Activated CD4-positive, alpha-beta T cell treated with anti-CD3 and anti-CD28 coated beads for 24 hours (primary cell): ENCODE data around the gene FAM193A.
"Not testable (repeated sequence)": the region's sequence is repeated elsewhere in the genome, so short reads cannot be mapped to it uniquely, and the experiment has no call there.

Experiments used
- DNase-seq, 2 donors: peaks; one replicate each; pipeline ENCODE4 v3.0.0-alpha.2; 2020; ENCODE audit warnings: low read depth in 2 of 2

FAM193A gene

DNA sequence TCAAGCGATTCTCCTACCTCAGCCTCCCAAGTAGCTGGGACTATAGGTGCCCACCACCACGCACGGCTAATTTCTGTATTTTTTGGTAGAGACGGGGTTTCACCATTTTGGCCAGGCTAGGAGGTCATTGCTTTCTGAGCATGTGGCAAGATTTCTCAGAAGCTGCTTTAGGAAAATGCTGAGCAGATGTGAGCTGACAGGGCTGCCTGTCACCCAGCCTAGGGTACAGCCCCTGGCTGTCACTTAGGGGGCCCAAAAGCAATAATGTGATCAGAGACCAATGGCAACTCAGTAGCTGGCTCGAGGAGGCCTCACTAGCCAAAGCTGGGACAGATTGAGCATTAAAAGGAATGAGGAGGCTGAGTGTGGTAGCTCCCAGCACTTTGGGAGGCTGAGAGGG lies 154.9 kb downstream of the FAM193A start:
- DNase-seq, result no peak

DNA sequence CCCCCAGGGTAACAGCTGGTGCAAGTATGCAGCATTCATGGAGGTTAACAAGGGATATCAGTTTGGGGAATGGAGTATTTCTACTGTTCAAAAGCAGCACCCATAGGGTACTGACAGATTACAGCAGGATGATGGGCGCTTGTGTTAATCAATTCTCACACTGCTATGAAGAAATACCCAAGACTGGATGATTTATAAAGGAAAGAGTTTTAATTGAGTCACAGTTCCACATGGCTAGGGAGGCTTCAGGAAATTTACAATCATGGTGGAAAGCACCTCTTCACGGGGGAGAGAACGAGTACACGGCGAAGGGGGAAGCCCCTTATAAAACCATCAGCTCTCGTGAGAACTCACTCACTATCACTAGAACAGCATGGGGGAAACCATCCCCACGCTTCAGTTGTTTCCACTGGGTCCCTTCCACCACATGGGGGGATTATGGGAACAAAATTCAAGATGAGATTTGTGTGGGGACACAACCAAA lies 155.5 kb downstream of the FAM193A start:
- peak in 1 of 2 donors; percentile 14 for DNase-seq

DNA sequence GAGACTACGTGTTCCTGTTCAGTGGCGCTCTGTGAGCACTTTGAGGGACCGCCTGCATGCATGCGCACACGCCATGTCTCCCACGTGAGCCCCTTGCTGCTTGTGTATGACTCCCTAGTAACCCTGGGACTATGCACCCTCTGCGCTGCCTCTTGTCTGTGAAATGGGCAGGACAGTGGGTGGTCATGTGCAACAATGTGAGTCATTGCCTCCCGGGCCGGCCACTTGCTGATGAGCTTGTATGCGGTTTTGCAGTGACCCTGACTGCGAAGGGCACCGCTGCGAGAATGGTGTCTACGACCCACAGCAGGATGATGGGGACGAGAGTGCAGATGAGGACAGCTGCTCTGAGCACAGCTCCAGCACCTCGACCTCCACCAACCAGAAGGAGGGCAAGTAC lies 158.2 kb downstream of the FAM193A start:
- no peak for DNase-seq

DNA sequence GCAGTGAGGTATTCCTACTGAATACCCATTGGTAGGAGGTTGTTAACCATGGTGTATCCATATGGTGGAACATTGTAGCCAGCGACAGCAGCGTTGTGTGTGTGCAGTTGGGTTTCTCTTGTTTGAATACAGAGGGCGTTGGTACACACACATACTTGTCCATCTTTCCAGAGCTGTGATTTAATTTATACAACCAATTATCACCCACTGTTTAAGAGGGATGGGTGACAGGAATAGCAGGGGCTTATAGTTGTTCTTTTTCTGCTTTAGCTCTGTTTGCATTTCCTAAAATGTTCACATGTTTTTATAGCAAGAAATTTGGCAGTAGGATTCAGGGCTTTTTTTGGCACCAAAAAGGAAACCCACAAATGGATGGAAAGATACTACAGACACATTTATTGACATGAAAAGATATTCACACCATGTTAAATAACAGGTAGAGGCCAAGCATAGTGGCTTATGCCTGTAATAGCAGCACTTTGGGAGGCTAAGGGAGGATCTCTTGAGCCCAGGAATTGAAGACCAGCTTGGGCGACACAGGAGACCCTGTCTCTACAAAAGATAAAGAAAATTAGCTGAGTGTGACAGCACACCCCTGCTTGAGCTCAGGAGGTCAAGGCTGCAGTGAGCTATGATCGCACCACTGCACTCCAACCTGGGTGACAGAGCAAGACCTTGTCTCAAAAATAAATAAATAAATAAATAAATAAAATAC lies 159.1 kb downstream of the FAM193A start:
- DNase-seq, result no peak

DNA sequence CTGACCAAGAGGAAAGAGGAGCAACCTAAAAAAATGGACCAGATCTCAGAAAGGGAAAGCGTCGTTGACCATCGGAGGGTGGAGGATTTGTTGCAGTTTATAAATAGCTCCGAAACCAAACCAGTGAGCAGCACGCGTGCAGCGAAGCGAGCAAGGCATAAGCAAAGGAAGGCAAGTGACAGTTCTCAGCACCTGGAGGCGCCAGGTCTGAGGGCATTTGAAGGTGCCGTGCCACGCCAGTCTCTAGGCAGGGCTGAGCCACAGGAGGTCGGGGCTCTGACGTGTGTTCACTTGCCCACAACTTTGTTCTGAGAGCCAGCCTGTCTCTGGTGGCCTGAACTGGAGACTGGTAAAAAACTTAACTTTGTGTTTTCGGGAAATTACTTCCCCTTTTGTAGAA lies 160.0 kb downstream of the FAM193A start:
- no peak for DNase-seq

DNA sequence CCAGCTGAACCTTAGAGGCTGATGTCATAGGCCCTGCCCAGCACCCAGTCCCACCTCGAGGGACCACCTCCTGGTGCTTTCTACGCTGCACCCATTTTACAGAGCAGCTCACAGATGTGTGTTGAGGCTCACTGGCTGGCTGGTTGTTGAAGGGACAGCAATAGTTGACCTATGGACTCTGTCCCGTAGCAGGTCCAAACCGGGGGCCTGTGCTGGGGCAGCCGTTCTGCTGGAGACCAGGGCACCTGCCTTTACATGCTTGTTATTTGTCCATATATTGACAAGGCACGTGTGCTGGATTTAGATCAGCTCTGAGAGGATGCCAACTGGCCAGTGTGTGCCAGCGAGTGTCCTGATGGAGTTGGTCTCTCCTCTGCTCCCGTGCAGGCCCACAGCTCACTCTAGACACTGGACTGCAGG lies 161.6 kb downstream of the FAM193A start:
- no peak for DNase-seq

DNA sequence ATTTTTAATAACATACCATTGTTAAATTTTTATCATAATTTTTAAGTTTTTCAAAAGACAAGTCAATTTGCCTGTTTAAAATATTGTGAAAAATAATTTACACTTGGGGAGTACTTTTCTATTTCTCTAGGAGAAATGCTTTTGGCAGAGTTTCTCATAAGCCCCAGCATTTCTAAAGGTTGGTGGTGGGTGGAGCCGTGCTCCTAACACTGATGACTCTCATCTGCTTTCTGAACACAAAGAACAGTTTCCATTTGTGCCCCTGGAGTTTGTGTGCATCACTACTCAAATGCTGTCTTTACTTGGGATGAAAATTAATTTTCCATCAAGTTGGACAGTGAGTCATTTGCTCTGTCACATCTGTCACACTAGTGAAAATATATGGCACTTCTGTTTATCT lies 162.1 kb downstream of the FAM193A start:
- DNase-seq, result no peak

DNA sequence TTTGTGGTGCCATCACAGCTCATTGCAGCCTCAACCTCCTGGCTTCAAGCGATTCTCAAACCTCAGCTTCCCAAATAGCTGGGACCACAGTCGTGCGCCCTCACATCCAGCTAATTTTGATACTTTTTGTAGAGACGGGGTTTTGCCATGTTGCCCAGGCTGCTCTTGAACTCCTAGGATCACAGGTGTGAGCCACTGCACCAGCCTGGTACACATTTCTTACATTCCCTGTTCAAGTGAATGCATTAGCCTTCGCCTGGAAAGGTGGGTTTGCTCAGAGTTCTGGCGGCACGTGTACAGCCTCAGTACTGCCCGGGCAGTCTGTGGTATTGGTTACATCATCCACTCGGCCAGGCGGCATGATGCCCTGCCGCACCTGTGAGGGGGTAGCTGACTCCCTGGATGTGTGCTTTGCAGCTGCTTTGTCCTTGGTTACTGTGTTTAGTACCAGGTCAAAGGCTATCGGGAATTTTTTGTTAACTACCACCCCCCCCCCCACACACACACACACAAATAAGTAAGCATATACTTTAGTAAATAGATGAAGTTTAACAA lies 162.6 kb downstream of the FAM193A start:
- DNase-seq, result no peak

DNA sequence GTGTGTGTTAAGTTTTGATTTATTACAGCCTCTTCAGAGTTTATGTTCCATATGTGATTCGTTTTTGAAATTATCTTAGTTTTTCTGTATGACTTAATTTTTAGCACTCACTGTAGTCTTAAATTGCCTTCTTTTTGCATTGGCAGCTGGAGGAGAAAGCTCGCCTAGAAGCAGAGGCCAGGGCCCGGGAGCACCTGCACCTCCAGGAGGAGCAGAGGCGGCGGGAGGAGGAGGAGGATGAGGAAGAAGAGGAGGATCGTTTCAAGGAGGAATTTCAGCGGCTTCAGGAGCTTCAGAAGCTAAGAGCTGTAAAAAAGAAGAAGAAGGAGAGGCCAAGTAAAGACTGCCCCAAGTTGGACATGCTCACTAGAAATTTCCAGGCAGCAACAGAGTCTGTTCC lies 163.1 kb downstream of the FAM193A start:
- DNase-seq, result no peak

DNA sequence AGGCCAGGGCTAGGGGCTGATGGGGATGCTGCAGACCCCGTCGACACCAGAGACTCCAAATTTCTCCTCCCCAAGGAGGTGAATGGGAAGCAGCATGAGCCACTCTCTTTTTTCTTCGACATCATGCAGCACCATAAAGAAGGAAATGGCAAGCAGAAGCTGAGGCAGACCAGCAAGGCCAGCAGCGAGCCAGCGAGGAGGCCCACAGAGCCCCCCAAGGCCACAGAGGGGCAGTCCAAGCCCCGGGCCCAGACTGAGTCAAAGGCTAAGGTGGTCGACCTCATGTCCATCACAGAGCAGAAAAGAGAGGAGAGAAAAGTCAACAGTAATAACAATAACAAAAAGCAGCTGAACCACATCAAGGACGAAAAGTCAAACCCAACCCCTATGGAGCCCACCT lies 163.6 kb downstream of the FAM193A start:
- DNase-seq, result no peak

DNA sequence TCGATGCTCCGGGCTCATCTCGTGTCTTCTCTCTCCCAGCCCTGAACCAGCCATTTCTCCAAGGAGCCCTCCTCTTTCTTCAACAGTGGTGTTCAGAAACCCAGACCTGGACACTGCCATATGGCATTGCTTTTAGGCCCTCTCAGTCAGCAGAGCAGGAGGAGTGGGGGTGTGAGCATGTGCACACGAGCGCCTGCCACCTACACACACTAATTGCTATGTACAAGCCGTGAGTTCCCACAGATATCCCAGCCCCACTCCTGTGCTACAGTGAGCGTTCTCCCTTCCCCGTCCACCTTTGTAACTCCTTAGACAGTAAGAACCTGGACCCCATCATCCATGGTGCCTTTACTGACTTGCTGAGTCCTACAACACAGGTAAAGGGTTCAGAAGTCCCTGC lies 165.9 kb downstream of the FAM193A start:
- DNase-seq, result no peak

DNA sequence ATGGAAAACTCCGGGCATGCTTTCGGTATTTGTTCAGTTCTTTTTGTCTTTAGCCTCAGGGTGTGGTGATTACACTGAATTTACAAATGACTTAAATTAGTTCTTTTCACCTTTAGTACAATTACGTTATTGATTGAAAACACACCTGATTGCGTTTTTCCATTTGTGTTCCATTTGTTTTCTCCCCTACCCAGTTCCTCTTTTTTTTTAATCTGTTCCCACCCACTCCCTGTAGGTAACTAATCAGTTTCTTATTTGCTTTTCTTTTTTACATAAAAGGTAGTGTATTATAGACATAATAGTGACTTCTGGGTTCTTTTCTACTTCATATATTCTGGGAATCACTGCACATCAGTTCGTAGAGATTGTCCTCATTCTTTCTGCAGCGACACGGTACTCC lies 166.3 kb downstream of the FAM193A start:
- DNase-seq, result no peak

DNA sequence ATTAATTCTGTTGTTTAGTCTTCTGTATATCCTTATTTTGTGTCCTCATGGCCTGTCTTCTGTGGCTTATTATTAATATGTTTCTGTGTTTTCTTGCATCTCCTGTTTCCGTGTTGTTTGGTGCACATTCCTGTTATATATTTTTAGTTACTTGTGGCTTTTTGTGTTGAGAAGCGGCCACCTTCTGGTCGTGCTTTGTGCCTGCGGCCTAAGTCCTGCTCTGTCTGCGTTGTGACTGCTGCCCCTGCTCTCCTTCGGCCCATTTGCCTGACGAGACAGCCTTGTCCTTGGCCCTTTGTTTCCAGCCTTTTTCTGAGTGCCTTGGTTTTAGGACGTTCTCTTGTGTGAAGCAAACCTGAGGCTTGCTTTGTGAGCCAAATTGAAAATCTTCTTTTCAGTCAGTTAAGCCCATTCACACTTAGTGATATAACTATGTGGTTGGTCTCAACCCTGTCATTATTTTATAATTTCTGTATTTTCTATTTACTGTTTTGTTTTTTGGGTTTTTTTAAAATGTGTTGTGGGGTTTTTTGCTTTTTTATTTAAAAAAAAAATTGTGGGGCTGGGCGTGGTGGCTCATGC lies 175.9 kb downstream of the FAM193A start:
- no peak for DNase-seq

DNA sequence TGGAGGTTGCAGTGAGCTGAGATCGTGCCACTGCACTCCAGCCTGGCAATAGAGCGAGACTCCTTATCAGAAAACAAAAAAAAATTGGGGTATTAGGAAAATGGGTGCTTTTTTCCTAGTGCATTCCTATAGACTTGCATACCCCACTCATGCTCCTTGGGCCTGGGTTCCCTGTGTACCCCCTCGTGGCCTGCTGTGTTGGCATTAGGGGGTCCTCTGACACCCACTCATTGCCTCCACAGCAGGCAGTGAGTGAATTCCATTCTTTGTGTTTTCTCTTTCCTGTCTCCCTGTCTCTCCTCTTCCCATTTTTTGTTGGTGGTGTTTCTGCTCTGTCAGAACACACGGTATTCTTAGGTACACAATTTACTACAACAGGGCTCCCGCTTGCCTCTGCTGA lies 176.9 kb downstream of the FAM193A start:
- no peak for DNase-seq

DNA sequence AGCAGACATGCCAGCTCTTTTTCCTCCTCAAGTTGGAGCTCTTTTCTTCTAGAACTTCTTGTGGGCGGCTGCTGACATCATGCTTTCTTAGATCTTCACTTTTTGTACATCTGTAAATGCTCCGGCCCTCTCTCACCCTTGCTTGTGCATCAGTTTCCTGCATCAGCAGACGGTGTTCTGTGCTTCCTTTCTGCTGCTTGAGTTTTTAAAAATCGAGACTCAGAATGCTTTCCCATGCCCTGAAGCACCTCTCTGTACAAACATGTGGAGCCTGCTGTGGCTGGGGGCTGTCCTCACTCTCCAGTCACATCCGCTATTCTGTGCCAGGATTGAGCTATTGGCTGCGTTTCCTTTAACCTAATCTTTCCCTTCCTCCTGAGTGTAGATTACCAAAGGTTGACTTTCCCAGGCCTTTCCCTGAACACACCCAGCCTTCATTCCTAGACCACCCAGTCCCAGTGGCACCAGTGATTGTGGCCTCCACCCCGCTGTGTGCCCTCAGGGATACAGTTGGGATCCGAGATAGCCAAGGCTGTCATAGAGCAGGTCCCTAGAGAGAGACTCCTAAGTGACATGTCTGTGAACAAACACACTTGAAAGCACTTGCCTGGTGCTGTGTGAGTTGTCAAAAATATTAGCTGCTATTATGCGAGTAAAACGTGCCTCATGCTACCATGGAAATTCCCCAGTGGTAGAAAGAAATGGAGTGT lies 177.8 kb downstream of the FAM193A start:
- DNase-seq, result no peak

DNA sequence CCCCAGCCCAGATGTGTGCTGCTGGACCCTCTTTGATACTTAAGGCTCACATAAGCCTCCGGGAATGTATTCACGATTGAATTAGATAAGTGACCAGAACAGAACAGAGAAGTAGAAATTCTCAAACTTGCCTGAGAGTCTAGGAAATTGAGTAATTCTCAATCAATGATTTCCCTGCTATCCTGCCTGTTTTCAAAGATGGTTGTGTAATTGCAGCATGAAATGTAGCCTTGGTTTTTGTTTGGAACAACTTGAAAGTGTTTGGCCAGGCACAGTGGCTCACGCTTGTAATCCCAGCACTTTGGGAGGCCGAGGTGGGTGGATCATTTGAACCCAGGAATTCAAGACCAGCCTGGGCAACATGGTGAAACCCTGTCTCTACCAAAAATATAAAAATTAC lies 178.5 kb downstream of the FAM193A start:
- no peak for DNase-seq

DNA sequence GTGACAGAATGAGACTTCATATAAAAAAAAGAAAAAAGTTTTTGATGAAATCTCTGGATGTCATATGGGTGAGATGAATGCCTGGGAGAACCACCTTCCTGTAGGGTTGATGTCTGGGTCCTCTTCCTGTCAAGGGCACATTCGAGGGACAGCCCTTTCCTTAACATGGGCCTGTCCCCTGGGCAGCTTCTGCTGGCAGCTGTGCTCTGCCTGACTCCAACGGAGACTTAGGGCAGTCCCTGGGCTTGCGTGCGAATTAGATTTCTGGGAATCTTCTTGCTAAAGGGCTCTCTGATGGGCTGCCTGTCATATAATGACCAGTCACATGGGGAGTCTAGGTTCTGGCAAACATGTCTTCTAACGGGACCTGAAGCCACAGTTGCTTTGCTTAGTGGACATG lies 179.0 kb downstream of the FAM193A start:
- no peak for DNase-seq

DNA sequence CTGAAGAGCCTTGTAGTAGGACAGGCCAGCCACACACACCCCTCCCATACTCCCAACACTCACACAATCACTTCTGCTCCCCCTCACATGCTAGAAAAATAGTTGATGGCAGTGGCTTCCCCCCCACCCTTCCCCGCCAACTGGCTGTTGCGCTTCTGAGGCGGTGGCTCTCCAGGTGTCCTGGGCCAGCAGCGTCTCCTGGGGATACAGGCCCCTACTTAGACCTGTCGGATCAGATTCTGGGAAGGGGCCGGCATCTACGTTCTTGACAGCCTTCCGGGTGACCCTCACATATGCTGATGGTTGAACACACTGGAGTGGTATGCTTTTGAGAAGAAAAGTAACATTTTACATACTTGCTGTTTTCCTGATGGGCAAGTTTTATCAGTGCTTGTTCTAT lies 179.8 kb downstream of the FAM193A start:
- no peak for DNase-seq

DNA sequence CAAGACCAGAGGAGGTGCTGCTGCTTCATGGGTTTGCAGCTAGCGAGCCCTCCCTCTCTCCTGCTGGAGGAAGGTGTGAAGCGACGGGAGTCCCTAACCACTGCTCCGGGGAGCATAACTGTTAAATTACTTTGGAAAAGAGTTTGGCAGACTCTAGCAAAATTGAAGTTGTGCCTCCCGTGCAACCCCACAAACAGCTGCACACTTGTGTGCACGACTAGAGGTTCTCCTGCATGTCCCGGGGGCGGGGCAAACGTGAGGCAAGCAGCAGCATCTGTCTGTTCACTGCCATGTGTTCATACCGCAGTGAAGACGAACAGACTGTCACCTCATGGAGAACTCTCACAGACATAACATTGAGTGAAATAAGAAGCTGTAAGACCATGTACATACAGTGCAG lies 185.1 kb downstream of the FAM193A start:
- no peak for DNase-seq

DNA sequence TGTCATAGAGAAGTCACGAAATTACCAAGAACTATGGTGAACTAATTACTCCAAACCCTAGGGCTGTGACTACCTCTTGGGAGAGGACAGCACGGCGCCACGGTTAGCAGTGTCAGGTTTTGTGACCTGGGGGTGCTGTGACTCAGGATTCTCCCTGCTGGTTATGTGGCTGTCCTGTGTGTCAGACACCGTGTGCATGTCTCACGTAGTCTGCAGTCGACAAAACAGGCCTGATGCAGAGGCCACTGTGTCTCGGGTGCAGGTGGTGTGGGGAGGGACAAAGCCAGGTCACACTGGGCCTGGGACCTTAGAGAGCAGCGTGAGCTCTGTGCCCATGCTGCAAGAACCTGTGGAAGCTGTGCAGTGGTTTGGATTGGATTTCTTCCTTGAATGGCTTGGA lies 185.6 kb downstream of the FAM193A start:
- DNase-seq, result no peak

DNA sequence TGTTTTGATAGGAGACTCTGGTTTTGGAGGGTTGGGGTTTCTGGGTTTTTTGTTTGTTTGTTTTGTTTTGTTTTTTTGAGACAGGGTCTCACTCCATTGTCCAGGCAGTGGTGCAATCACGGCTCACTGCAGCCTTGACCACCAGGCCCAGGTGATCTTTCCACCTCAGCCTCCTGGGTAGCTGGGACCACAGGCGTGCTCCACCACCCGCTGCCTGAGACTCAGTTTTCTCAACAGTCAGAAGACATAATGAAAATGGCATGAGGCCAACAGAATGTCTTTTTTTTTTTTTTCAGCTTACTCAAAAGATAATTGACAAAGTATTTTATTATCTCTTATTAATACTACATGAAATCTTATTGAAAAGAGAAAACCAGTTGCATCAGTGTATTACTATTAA lies 187.3 kb downstream of the FAM193A start:
- no peak for DNase-seq

DNA sequence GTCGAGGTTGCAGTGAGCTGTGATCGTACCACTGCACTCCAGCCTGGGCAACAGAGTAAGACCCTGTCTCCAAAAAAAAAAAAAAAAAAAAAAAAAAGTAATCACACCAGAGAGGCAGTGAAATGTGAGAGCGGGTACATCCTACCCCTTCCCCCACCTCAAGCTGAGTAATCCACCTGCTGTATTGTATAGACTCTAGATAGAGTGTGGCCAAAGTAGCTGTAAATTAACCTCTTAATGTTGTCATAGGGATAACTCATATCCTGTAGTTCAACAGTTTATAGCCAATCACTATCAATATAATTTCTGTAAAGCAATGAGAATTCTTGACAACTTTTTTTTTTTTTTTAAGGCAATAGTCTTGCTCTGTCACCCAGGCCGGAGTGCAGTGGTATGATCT lies 188.9 kb downstream of the FAM193A start:
- no peak for DNase-seq

DNA sequence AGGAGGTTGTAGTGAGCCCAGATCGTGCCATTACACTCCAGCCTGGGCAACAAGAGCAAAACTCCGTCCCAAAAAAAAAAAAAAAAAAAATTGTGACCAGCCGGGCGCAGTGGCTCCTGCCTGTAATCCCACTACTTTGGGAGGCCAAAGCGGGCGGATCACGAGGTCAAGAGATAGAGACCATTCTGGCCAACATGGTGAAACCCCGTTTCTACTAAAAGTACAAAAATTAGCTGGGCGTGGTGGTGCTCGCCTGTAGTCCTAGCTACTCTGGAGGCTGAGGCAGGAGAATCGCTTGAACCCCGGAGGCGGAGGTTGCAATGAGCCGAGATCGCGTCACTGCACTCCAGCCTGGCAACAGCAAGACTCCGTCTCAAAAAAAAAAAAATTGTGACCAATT lies 190.4 kb downstream of the FAM193A start:
- not testable (repeated sequence) for DNase-seq
